GM12878 (cell line): ENCODE measurements around the gene WARS2.

Experiments used
- BCL11A ChIP-seq: IDR thresholded peaks from 2 replicates; pipeline ENCODE4 v1.6.1; 2011; ENCODE audit warnings: low read depth, low read length
- CTCF ChIP-seq, 3 experiments: IDR thresholded peaks in 2 of 3; conservative IDR thresholded peaks in 1 of 3; 2 replicates each; pipeline ENCODE4 v1.5.1; 2011; ENCODE audit warnings: low read depth in 3 of 3, low read length in 3 of 3, mild to moderate bottlenecking in 3 of 3, control low read depth in 2 of 3, moderate library complexity in 2 of 3, inconsistent platforms in 1 of 3, mixed read lengths in 1 of 3; ENCODE audit not compliant: control insufficient read depth in 2 of 3, insufficient read depth in 1 of 3; ENCODE audit errors: extremely low read depth in 1 of 3
- EZH2 ChIP-seq: IDR thresholded peaks from 2 replicates; pipeline ENCODE4 v1.6.1; 2012; ENCODE audit warnings: low read depth, mild to moderate bottlenecking, control low read depth, inconsistent platforms, low read length, borderline replicate concordance; ENCODE audit not compliant: control insufficient read depth
- JUND ChIP-seq: IDR thresholded peaks from 2 replicates; pipeline ENCODE4 v1.6.1; 2012; ENCODE audit warnings: low read depth, mild to moderate bottlenecking, low read length, improper control_type of control experiment, moderate library complexity
- KAT2A ChIP-seq: conservative IDR thresholded peaks from 2 replicates; pipeline ENCODE4 v1.6.1; 2011; ENCODE audit warnings: low read depth, low read length; ENCODE audit not compliant: control insufficient read depth
- NR2C2 ChIP-seq: IDR thresholded peaks from 2 replicates; pipeline ENCODE4 v1.6.1; 2011; ENCODE audit warnings: borderline replicate concordance, low read depth; ENCODE audit not compliant: control insufficient read depth, insufficient read length
- NR2F1 ChIP-seq: fragments of 450-650 bp; conservative IDR thresholded peaks from 2 replicates; pipeline ENCODE4 v1.6.1; 2017; ENCODE audit warnings: mild to moderate bottlenecking
- POLR2AphosphoS5 ChIP-seq: IDR thresholded peaks from 2 replicates; pipeline ENCODE4 v1.6.1; 2011; ENCODE audit warnings: mild to moderate bottlenecking, low read length, inconsistent platforms
- REST ChIP-seq: IDR thresholded peaks from 2 replicates; pipeline ENCODE4 v1.6.1; 2012; ENCODE audit warnings: mild to moderate bottlenecking, low read depth, low read length
- RFX5 ChIP-seq: IDR thresholded peaks from 2 replicates; pipeline ENCODE4 v1.6.1; 2011; ENCODE audit warnings: low read depth, low read length, improper control_type of control experiment
- SIN3A ChIP-seq: IDR thresholded peaks from 2 replicates; pipeline ENCODE4 v1.6.1; 2012; ENCODE audit warnings: low read depth, low read length, improper control_type of control experiment
- SPI1 ChIP-seq: IDR thresholded peaks from 2 replicates; pipeline ENCODE4 v1.6.1; 2011; ENCODE audit warnings: low read depth, mild to moderate bottlenecking, low read length, moderate library complexity, borderline replicate concordance; ENCODE audit not compliant: insufficient read depth
- YY1 ChIP-seq: IDR thresholded peaks from 2 replicates; pipeline ENCODE4 v1.6.1; 2011; ENCODE audit warnings: low read depth, mild to moderate bottlenecking, low read length

GRCh38 chr1:119004129-119004527 lies 136.3 kb downstream of the WARS2 start:
- TF ChIP-seq SIN3A (no peak), KAT2A (no peak), BCL11A (no peak), EZH2 (no peak), SPI1 (no peak), RFX5 (no peak), REST (no peak), NR2C2 (no peak), POLR2AphosphoS5 (no peak), NR2F1 (no peak), CTCF (IDR thresholded peaks at IDR 0.05 in 2 of 3, conservative IDR thresholded peaks at IDR 0.05 in 1 of 3; ENCODE audit: control insufficient read depth in 2 of 3, extremely low read depth in 1 of 3, insufficient read depth in 1 of 3, low read depth in 3 of 3, low read length in 3 of 3) (no peak), YY1 (no peak), JUND (no peak)
